Keratinocyte (primary cell): ENCODE data around the gene THOP1.

Experiments
- EZH2 ChIP-seq: IDR thresholded peaks from one replicate; pipeline ENCODE4 v1.6.1; 2012; ENCODE audit warnings: inconsistent platforms, mild to moderate bottlenecking, low read length, moderate library complexity
- TF ChIP-seq, protein P1 (sequence below), 3 experiments: IDR thresholded peaks in 1 of 3; conservative IDR thresholded peaks in 1 of 3; optimal IDR thresholded peaks in 1 of 3; 2 replicates in 2 of 3; 3 replicates in 1 of 3; pipeline versions ENCODE3 to v1.5.1; 2011; ENCODE audit warnings: low read length in 3 of 3, mild to moderate bottlenecking in 3 of 3, moderate library complexity in 2 of 3, control low read depth in 1 of 3, inconsistent platforms in 1 of 3; ENCODE audit not compliant: insufficient read depth in 2 of 3; ENCODE audit errors: extremely low read depth in 1 of 3

DNA sequence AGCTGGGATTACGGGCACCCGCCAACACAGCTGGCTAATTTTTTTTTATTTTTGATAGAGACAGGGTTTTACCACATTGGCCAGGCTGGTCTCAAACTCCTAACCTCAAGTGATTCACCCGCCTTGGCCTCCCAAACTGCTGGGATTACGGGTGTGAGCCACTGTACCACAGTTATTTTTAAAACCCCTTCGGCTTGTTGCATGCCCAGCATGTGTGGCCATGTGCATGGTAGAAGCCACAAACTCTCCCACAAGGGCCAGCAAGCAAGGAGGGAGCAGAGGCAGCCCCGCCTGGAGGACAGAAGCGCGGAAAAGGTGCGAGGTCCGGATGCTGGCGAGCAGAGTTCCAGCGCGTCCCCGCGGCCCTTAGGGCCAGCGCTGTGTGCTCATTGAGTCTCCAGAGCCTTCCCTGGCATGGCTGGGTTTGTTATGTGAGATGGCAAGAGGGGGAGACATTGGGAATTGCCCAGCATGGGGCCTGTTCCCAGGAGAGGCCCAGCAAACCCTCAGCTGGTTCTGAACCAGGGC, 12.9 kb downstream of the THOP1 start:
- TF ChIP-seq, protein P1, sequence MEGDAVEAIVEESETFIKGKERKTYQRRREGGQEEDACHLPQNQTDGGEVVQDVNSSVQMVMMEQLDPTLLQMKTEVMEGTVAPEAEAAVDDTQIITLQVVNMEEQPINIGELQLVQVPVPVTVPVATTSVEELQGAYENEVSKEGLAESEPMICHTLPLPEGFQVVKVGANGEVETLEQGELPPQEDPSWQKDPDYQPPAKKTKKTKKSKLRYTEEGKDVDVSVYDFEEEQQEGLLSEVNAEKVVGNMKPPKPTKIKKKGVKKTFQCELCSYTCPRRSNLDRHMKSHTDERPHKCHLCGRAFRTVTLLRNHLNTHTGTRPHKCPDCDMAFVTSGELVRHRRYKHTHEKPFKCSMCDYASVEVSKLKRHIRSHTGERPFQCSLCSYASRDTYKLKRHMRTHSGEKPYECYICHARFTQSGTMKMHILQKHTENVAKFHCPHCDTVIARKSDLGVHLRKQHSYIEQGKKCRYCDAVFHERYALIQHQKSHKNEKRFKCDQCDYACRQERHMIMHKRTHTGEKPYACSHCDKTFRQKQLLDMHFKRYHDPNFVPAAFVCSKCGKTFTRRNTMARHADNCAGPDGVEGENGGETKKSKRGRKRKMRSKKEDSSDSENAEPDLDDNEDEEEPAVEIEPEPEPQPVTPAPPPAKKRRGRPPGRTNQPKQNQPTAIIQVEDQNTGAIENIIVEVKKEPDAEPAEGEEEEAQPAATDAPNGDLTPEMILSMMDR (optimal IDR thresholded peaks at IDR 0.05 in 1 of 3, IDR thresholded peaks at IDR 0.05 in 1 of 3, conservative IDR thresholded peaks at IDR 0.05 in 1 of 3; ENCODE audit: extremely low read depth in 1 of 3, insufficient read depth in 2 of 3, low read length in 3 of 3) = no peak
- TF ChIP-seq EZH2 = no peak
